SU-DHL-6 (cell line): Measurements from ENCODE around the gene PLA1A.

Experiments
- H2AFZ ChIP-seq: fragments of 200-600 bp; sonication (generic); 2 replicates; pipeline ENCODE4 v1.6.1; 2014; ENCODE audit warnings: low read depth, mild to moderate bottlenecking, moderate library complexity, mixed read lengths, antibody characterized with exemption, low read length; ENCODE audit not compliant: severe bottlenecking
- H3F3A ChIP-seq: fragments of 200-600 bp; shearing (Covaris generic); 2 replicates; pipeline ENCODE4 v1.6.0; 2016; ENCODE audit warnings: antibody characterized with exemption, mild to moderate bottlenecking; ENCODE audit not compliant: insufficient read depth
- H3K27ac ChIP-seq: fragments of 200-600 bp; sonication (generic); 2 replicates; pipeline ENCODE4 v1.5.1; 2016; ENCODE audit warnings: low read depth, mild to moderate bottlenecking, low read length, moderate library complexity, mixed read lengths
- H3K27me3 ChIP-seq: fragments of 200-600 bp; sonication (generic), shearing (Covaris generic); 2 replicates; pipeline ENCODE4 v1.6.0; 2014; ENCODE audit warnings: mild to moderate bottlenecking, low read length
- H3K36me3 ChIP-seq: fragments of 200-600 bp; sonication (generic); 2 replicates; pipeline ENCODE4 v1.6.1; 2014; ENCODE audit warnings: mild to moderate bottlenecking, low read length, mixed read lengths
- H3K4me2 ChIP-seq: fragments of 300-600, 200-600 bp; shearing (Covaris generic), sonication (generic); 2 replicates; pipeline ENCODE4 v1.6.0; 2014; ENCODE audit warnings: low read length, low read depth, mild to moderate bottlenecking; ENCODE audit not compliant: poor library complexity, severe bottlenecking
- H3K4me3 ChIP-seq: fragments of 200-600 bp; sonication (generic); 2 replicates; pipeline ENCODE4 v1.5.1; 2014; ENCODE audit warnings: antibody characterized with exemption, low read length, mild to moderate bottlenecking, mixed read lengths; ENCODE audit not compliant: insufficient read depth, poor library complexity, severe bottlenecking
- H3K79me2 ChIP-seq: fragments of 200-600 bp; sonication (generic); 2 replicates; pipeline ENCODE4 v1.6.1; 2014; ENCODE audit warnings: mild to moderate bottlenecking, low read length, moderate library complexity; ENCODE audit not compliant: insufficient read depth
- H3K9ac ChIP-seq: fragments of 200-600 bp; sonication (generic); 2 replicates; pipeline ENCODE4 v1.7.0; 2014; ENCODE audit warnings: mild to moderate bottlenecking, low read length
- H3K9me2 ChIP-seq: fragments of 200-600 bp; sonication (generic); replicated peaks from 2 replicates; pipeline ENCODE4 v1.6.1; 2014; ENCODE audit warnings: low read length; ENCODE audit not compliant: insufficient read depth
- H3K9me3 ChIP-seq: fragments of 200-600 bp; sonication (generic); 2 replicates; pipeline ENCODE4 v1.6.1; 2014; ENCODE audit warnings: low read length, mixed read lengths; ENCODE audit not compliant: insufficient read depth
- H4K20me1 ChIP-seq: fragments of 200-600 bp; sonication (generic); 2 replicates; pipeline ENCODE4 v1.6.1; 2014; ENCODE audit warnings: low read depth, mild to moderate bottlenecking, antibody characterized with exemption, low read length, moderate library complexity, mixed read lengths
- EZH2phosphoT487 ChIP-seq: fragments of 200-600 bp; sonication (generic), shearing (Covaris generic); conservative IDR thresholded peaks from 2 replicates; pipeline ENCODE4 v1.6.1; 2018; ENCODE audit warnings: mild to moderate bottlenecking, antibody characterized with exemption, low read length, moderate library complexity, mixed read lengths
- TF ChIP-seq, protein P1 (sequence below): fragments of 200-600 bp; sonication (generic); IDR thresholded peaks from one replicate; pipeline ENCODE4 v1.5.1; 2017; ENCODE audit warnings: antibody characterized with exemption, mild to moderate bottlenecking, low read length, moderate library complexity; ENCODE audit not compliant: insufficient read depth, poor library complexity, severe bottlenecking

The PLA1A gene

GRCh38 chr3:119588112-119588511, 9.6 kb upstream of the PLA1A start:
- H3K9me2 ChIP-seq, result no peaks in the 10 kb centered on the region

DNA sequence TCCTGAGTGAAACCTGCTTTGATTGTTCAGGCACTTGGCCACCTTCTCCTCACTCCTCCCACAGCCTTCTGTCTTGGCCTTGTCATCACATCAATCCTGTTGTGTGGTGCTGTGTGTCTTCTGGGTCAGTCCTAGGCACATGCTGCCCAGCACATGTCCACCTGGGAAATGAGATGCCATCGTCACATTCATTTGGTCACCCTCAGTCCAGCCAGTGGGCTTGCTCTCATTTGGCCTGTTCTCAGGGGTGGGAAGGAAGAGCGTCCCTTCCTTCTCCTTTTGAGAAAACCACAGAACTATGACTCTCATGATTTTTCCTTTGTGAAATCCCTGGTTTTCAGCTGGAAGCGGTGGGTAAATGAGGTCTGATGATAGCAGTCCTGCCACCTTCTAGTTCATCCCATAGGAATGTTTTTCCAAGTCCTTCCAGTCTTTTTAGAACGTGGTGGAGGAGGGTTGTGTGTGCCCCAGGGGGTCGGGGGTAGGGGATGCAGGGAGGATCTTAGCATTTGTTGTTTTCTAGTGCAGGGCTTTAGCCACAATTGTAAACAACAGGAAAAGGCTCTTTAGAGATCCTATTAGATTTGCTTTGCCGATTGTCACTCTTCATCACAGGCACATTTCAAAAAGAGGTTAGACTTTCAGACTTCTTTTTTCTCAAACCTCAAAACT, 8.4 kb upstream of the PLA1A start:
- Histone ChIP-seq H3K27ac (no peak overlapping the region), H4K20me1 (no peaks in the 10 kb centered on the region), H3K27me3 (no peaks in the 10 kb centered on the region), H3K4me3 (no peak overlapping the region), H2AFZ (no peak overlapping the region), H3K36me3 (no peaks in the 10 kb centered on the region; the same call in 1 of the 2 replicates), H3K9me3 (no peaks in the 10 kb centered on the region), H3K9ac (no peak overlapping the region), H3K9me2 (no peaks in the 10 kb centered on the region), H3F3A (no peaks in the 10 kb centered on the region), H3K79me2 (no peaks in the 10 kb centered on the region), H3K4me2 (no peak overlapping the region)
- TF ChIP-seq, protein P1, sequence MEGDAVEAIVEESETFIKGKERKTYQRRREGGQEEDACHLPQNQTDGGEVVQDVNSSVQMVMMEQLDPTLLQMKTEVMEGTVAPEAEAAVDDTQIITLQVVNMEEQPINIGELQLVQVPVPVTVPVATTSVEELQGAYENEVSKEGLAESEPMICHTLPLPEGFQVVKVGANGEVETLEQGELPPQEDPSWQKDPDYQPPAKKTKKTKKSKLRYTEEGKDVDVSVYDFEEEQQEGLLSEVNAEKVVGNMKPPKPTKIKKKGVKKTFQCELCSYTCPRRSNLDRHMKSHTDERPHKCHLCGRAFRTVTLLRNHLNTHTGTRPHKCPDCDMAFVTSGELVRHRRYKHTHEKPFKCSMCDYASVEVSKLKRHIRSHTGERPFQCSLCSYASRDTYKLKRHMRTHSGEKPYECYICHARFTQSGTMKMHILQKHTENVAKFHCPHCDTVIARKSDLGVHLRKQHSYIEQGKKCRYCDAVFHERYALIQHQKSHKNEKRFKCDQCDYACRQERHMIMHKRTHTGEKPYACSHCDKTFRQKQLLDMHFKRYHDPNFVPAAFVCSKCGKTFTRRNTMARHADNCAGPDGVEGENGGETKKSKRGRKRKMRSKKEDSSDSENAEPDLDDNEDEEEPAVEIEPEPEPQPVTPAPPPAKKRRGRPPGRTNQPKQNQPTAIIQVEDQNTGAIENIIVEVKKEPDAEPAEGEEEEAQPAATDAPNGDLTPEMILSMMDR, result no peak
- TF ChIP-seq EZH2phosphoT487, result no peak

More at GRCh38 chr3:119588112-119588511, 9.6 kb upstream of the PLA1A start:
- Histone ChIP-seq H3K4me3 (no peak overlapping the region), H3K79me2 (no peaks in the 10 kb centered on the region), H3K27ac (no peak overlapping the region), H4K20me1 (no peaks in the 10 kb centered on the region), H3K4me2 (no peak overlapping the region), H3K36me3 (no peaks in the 10 kb centered on the region; the same call in 1 of the 2 replicates), H3K9ac (no peak overlapping the region), H3F3A (no peaks in the 10 kb centered on the region), H2AFZ (no peak overlapping the region), H3K9me3 (no peaks in the 10 kb centered on the region), H3K27me3 (no peaks in the 10 kb centered on the region)
- TF ChIP-seq, protein P1, result no peak
- TF ChIP-seq EZH2phosphoT487, result no peak

DNA sequence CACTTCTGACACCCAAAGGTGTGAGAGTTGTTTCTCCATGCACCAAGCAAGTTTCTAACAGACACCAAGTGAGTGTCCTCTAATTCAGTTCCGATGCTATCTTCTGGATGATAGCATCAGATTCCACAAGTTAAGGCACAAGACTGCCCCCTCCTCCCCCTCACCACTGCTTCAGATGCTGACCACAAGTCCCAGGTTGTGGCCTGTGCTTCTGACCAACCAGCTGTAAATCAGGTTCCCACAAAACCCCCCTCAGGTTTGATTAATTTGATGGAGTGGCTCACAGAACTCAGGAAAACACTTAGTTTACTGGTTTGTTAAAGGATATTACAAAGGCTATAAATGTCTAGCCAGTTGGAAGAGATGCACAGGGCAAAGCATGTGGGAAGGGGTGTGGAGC, 7.0 kb upstream of the PLA1A start:
- Histone ChIP-seq H3K9me2 (no peaks in the 10 kb centered on the region), H3F3A (no peaks in the 10 kb centered on the region), H3K9me3 (no peaks in the 10 kb centered on the region), H3K27me3 (no peaks in the 10 kb centered on the region), H4K20me1 (no peaks in the 10 kb centered on the region), H3K36me3 (no peaks in the 10 kb centered on the region; the same call in 1 of the 2 replicates), H2AFZ (no peak overlapping the region), H3K79me2 (no peaks in the 10 kb centered on the region), H3K9ac (no peak overlapping the region), H3K4me3 (no peak overlapping the region), H3K4me2 (no peak overlapping the region), H3K27ac (no peak overlapping the region)
- TF ChIP-seq EZH2phosphoT487, result no peak
- TF ChIP-seq, protein P1, result no peak
